Measurements from ENCODE around the gene MFNG. TPM values are rescaled to one million over a fixed set of nuclear protein-coding genes. Genes with fewer than 3 reads are reported as not detected.

MFNG gene
- total RNA-seq, 2 donors from 2014 or later, result 14.1 to 17.4 TPM

DNA sequence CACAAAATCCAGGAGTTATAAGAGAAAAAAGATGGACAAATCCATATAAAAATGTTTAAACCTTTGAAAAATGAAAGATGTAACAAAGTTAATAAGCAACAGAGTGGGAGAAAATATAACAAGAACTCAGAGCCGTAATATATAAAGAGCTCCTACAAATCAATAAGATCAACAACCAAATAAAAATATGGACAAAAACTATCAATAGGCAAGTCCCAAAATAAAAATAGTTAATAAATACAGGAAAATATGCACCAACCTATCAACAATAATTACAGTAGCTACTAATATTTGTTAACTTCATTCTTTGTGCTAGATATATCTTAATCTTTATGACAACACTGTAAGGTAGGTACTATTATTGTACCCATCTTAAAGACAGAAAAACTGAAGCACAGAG, 30.3 kb upstream of the MFNG start:
- ATAC-seq, result no peak
- intact Hi-C loops (cut with DNase I), result no loop called here
- no peak for DNase-seq

- ATAC-seq, result no peak
- intact Hi-C loops (cut with DNase I), result no loop called here
- no peak for DNase-seq
Measured at GRCh38 chr22:37515901-37516300, 29.7 kb upstream of the MFNG start.

- intact Hi-C loops (cut with DNase I), result no loop called here
- peak; percentile 14 for DNase-seq
- no peak for ATAC-seq
Measured at GRCh38 chr22:37514526-37515051, 28.4 kb upstream of the MFNG start.

DNA sequence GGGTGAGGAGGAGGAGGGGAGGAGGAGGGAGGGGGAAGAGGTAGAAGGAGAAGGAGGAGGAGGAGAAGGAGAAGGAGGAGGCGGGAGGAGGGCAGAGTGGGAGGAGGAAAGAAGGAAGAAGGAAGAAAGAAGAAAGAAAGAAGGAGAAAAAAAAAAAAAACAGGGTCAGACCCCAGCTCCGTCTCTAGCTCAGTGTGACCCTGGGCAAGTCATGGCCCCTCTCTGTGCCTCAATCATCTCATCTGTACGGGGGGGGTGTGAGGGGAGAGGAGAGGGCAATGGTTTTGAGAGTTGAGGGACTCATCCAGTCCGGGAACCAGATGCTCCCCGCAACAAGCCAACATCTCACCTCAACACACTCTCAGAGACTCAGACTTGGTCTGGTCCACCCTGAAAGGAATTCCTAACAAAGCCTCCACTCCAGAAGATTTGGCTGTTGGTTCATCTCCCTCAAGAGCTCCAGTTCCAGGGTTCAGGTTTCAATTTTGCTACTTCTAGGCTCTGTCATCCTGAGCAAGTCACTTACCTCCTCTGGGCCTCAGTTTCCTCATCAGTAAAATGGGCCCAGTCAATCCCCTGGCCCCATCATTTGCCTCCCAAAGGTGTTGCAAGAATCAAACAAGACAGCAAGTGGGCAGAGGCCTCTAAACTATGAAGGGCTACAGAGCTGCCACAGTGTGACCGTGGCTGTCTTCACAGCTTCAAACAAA, 25.4 kb upstream of the MFNG start:
- DNase-seq (peak; percentile 4), ATAC-seq (no peak)
- intact Hi-C loops (cut with DNase I), result no loop called here

- no peak for ATAC-seq
- DNase-seq, result peak; percentile 14
- intact Hi-C loops (cut with DNase I), result no loop called here
Measured at GRCh38 chr22:37510091-37510490, 23.9 kb upstream of the MFNG start.

DNA sequence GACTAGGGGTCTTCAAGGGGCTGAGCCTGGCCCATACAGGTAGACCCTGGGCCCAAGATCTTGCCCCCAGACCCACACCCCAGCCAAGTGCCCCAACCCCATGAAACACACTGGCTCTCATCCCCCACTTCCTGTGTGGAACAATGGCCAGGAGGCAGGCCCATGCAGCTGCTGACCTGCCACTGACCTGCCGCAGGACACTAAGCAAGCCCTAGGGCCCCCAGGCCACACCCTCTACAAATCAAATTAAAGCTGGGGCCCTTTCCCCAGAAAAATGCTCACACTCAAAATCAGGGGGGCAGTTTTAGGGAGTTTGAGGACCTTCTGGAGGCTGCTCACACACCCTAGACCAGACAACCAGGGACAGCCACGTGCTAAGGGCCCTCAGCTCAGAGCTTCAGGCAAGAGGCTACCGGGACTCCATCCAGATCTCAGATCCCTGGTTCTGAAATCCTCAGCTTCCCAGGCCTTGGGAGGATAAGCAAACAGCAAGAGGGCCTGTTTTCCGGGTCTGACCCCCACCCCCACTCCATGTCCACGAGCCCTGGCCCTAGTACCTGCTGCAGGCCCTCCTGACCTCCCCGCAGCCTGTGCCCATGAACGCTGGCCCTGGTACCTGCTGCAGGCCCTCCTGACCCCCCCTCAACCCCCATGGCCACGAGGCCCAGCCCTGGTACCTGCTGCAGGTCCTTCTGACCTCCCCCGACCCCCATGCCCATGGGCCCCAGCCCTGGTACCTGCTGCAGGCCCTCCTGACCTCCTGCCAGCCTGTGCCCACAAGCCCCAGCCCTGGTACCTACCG, 23.1 kb upstream of the MFNG start:
- intact Hi-C loops (cut with DNase I), result no loop called here
- ATAC-seq (peak; percentile 39), DNase-seq (peak; percentile 53)

DNA sequence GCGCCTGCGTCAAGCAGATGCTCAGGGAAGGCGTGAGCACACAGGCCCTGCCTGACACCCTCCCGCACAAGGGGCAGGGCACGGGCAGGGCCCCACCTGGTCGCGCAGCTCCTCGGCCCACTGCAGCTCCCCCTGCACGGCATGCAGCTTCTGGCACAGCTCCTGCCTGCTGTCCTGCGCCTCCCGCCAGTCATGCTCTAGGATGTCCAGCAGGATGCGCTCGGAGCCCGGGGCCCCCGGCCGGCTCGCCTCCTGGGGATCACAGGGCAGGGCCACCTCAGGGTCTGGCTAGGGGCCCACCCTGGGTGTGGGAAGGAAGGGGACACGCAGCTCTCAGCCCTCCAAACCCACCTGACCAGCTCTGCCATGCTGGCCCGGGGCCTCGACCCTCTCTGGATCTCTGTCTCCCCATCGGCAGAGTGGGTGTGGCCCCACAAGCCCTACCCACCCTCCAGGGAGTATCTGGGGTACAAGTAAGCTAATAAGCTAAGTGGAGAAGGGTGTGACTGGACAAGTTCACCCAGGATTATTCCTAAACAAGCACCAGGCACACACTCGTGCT, 22.3 kb upstream of the MFNG start:
- intact Hi-C loops (cut with DNase I), result no loop called here
- peak; percentile 62 for DNase-seq
- ATAC-seq, result peak in 1 of 2 donors; percentile 29

- DNase-seq, result no peak
- intact Hi-C loops (cut with DNase I), result no loop called here
- ATAC-seq, result no peak
Measured at GRCh38 chr22:37507731-37508130, 21.5 kb upstream of the MFNG start.

DNA sequence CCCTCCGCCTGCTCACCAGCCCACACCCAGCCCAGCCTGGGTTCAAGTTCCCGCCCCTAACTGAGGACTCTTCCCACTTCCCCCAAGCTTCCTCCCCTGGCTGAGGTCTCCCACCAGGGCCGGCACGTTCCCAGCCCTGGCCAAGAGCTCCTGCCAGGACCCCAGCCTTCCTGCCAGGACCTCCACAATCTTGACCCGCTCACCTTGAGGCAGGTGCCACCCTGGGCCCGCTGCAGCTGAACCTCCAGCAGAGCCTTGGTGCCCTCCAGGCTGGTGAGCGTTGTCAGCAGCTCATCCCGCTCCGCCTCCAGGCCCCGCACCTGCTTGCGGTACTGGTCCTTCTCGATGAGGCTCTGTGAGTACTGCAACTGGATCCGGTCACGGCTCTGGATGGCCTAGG, 19.8 kb upstream of the MFNG start:
- ATAC-seq (no peak), DNase-seq (no peak)

DNA sequence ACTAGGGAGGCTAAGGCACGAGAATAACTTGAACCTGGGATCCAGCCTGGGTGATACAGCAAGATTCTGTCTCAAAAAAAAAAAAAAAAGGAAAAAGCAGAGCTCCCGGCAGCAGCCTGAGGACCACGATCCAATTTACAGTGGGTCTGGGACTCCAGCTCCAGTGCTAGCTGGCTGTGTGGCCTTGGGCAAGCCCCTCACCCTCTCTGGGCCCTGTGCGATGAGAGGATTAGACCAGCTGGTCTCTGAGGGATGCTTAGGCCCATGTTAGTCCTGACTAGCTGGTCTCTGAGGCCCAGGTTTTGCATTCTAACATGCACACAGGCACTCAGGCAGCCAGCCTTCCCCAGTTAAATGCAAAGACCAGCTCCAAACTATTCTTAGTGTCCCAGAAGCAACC, 19.4 kb upstream of the MFNG start:
- no peak for ATAC-seq
- no peak for DNase-seq
- intact Hi-C loops (cut with DNase I), result no loop called here

More for the DNA sequence above, 19.8 kb upstream of the MFNG start:
- intact Hi-C loops (cut with DNase I), result no loop called here

- intact Hi-C loops (cut with DNase I), result no loop called here
- no peak for ATAC-seq
- no peak for DNase-seq
Measured at GRCh38 chr22:37504964-37505363, 18.8 kb upstream of the MFNG start.

GRCh38 chr22:37503850-37504249, 17.7 kb upstream of the MFNG start:
- intact Hi-C loops (cut with DNase I), result no loop called here
- ATAC-seq (no peak), DNase-seq (peak; percentile 60)

GRCh38 chr22:37503183-37503683, 17.0 kb upstream of the MFNG start:
- ATAC-seq (no peak), DNase-seq (no peak)
- intact Hi-C loops (cut with DNase I), result no loop called here

DNA sequence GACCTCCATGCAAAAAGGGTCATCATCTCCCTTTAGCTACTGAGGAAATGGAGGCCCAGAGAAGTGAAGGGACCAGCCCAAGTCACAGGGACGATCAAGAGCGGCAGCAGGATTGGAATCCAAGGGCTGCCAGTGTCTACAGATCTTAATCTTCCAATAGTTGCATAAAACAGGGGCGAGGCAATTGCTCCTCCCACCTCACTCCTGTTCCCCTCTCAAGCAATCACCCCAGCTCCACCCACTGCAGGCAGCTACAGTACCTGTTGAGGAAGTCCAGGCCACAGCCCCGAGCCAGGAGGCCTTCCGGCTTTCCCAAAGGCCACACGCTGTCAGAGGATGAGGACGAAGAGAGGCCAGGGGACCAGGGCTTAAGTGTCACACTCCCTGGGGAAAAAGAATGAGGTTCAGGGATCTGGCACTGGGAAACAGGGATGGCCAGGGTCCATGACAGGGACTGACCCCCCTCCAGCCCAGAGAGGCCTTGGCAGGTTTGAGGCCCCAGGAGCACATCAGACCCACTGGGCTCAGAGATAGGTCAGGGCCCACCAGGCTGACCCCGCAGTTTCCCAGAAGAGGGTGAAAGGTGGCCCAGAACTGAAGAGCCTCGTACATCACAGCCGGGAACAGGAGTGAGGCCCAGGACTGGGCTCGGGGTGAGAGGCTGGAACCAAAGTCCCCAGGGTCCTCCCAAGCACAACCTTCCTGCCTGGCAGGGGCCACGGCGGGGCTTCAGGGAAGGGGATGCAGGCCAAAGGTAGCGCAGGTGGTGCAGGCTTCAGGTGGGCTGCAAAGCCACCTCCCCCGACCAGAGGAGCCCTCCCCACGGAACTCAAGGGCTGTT, 16.4 kb upstream of the MFNG start:
- DNase-seq, result no peak
- intact Hi-C loops (cut with DNase I), result no loop called here
- peak in 1 of 2 donors; percentile 9 for ATAC-seq

- intact Hi-C loops (cut with DNase I), result no loop called here
- DNase-seq (peak; percentile 76), ATAC-seq (peak; percentile 77 to 81)
Measured at GRCh38 chr22:37501610-37502341, 15.6 kb upstream of the MFNG start.

- intact Hi-C loops (cut with DNase I), result no loop called here
- DNase-seq, result peak; percentile 79
- peak; percentile 42 to 44 for ATAC-seq
Measured at GRCh38 chr22:37500745-37501609, 14.8 kb upstream of the MFNG start.

DNA sequence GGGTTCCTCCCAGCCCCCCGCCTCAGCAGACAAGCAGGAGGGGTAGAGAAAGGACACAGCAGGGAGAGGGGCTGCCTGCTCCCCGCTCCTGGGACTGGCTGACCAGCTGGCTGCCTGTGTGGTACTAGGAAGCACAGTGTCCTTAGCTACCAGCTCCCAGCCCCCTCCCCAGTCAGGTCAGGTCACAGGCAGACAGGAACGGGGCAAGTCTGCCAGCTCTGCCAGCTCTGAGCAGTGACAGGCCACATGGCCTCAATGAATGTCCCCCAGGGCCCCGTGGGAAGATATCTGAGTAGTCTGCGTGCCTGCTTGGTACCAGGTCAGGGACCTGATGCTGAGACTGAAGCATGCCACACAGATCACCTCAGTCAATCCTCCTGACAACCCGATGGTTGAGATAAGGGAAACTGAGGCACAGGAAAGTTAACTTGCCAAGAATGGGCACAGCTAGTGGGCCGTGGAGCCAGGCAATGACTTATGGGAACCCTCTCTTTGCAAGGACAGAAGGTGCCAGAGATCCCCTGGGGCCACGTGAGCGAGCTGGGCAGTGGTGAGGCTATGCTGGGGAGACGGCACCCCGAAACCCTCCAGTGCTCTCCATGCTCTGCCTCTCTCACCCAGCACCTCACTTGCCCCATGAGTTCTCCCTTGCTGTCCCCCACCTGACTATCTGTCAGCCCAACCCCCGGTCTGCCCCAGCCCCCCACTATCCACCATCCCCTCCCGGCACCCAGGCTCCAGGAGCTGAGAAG, 13.8 kb upstream of the MFNG start:
- intact Hi-C loops (cut with DNase I), result no loop called here
- no peak for DNase-seq
- ATAC-seq, result no peak

Data from left cardiac atrium (tissue), 4 donors.